Neuron (in vitro differentiated cells): ENCODE data around the gene GPR42.

Source experiments
- H2AFZ ChIP-seq: one replicate; pipeline ENCODE4 v1.6.1; 2013; ENCODE audit warnings: low read depth, mild to moderate bottlenecking, inconsistent platforms, low read length, moderate library complexity
- H3K27me3 ChIP-seq: one replicate; pipeline ENCODE4 v1.6.1; 2013; ENCODE audit warnings: low read length; ENCODE audit not compliant: insufficient read depth
- H3K36me3 ChIP-seq: one replicate; pipeline ENCODE4 v1.6.1; 2013; ENCODE audit warnings: low read length; ENCODE audit not compliant: insufficient read depth
- H3K4me1 ChIP-seq: one replicate; pipeline ENCODE4 v1.6.1; 2013; ENCODE audit warnings: low read length; ENCODE audit not compliant: insufficient read depth
- H3K4me3 ChIP-seq: 2 replicates; pipeline ENCODE4 v1.5.1; 2013; ENCODE audit warnings: mild to moderate bottlenecking, low read length, moderate library complexity
- H3K9me3 ChIP-seq: one replicate; pipeline ENCODE4 v1.6.1; 2013; ENCODE audit warnings: low read length

GPR42 gene, protein sequence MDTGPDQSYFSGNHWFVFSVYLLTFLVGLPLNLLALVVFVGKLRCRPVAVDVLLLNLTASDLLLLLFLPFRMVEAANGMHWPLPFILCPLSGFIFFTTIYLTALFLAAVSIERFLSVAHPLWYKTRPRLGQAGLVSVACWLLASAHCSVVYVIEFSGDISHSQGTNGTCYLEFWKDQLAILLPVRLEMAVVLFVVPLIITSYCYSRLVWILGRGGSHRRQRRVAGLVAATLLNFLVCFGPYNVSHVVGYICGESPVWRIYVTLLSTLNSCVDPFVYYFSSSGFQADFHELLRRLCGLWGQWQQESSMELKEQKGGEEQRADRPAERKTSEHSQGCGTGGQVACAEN

DNA sequence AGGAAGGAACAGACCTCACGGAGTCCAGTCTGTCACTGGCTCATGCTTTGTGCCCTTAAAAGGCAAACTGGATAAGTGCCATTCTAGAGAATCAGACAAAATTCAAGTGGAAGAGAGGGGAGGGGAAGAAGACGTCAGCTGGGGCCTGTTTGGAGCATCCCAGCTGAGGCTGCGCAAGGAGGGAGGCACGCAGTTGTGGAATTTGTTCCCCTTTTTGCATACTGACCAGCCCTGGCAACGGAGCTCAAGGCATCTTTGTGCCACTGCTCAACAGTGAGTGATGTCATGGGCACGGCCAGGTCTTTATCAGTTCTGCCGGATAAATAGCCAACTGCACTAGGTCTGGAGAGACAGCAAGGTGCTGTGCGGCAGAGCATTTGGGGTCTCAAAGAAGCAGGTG is at the start of gene GPR42:
TSS of gene GPR42 (plus strand) at position 347 of the 400 bp plus-strand sequence. CDS start 292 bp downstream, outside the sequence.
- Histone ChIP-seq H2AFZ (no peak within 1 kb of the TSS), H3K9me3 (no peaks in the 10 kb centered on the region), H3K36me3 (no peaks in the 10 kb centered on the region), H3K4me1 (no peaks in the 10 kb centered on the region), H3K27me3 (no peaks in the 10 kb centered on the region), H3K4me3 (no peak within 1 kb of the TSS)

DNA sequence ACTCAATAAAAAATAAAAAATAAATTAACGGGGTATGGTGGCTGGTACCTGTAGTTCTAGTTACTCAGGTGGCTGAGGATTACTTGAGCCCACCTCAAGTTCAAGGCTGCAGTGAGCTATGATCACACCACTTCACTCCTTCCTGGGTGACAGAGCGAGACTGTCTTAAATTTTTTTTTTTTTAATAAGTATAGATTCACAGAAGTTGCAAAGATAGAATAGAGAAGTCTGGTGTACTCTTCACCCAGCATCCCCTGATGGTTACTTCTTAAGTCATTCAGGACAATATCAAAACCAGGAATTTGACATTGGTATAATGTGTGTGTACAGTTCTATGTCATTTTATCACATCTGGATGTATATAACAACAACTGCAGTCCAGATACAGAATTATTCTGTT is 49.6 kb upstream of the GPR42 start:
- H3K27me3 ChIP-seq = no peaks in the 10 kb centered on the region
- no peak overlapping the region for H3K4me3 ChIP-seq
- no peak overlapping the region for H2AFZ ChIP-seq
- no peaks in the 10 kb centered on the region for H3K9me3 ChIP-seq
- H3K36me3 ChIP-seq = no peaks in the 10 kb centered on the region
- H3K4me1 ChIP-seq = peaks cover 5% of the 10 kb centered on the region

DNA sequence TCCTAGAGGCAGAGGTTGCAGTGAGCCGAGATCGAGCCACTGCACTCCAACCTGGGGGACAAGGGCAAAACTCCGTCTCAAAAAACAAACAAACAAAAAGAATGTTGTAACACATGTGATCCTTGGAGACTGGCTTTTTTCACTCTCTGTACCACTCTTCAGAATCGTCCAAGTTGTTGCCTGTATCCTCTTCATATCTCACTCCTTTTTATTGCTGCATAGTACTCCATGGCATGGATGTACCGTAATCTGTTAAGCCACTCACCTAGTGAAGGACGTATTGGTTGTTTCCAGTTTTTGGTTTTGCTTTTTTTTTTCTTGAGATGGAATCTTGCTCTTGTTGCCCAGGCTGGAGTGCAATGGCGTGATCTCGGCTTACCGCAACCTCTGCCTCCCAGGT is 48.9 kb upstream of the GPR42 start:
- no peak overlapping the region for H3K4me3 ChIP-seq

DNA sequence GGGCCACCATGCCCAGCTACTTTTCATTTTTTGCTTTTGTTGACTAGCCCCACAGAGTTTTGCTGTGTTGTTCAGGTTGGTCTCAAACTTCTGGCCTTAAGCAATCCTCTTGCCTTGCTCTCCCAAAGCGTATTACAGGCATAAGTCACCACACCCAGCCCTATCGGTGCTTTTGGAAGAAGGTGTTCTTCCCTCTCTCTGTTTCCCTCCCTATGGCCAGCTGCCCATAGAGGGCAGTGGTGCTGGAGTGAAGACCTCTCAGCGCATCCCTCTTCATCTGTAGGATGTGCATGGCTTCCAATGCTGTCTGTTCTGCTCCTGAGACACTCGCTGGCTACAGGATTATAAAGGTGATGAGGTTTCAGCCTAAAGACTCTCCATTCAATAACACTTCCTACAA is 43.2 kb upstream of the GPR42 start:
- Histone ChIP-seq H3K4me3 (no peak overlapping the region), H3K9me3 (no peaks in the 10 kb centered on the region), H3K4me1 (no peaks in the 10 kb centered on the region), H3K36me3 (no peaks in the 10 kb centered on the region), H2AFZ (no peak overlapping the region), H3K27me3 (peaks cover 3% of the 10 kb centered on the region)

More for the DNA sequence above, 48.9 kb upstream of the GPR42 start:
- no peaks in the 10 kb centered on the region for H3K9me3 ChIP-seq
- H2AFZ ChIP-seq = no peak overlapping the region
- peaks cover 5% of the 10 kb centered on the region for H3K4me1 ChIP-seq
- H3K36me3 ChIP-seq = no peaks in the 10 kb centered on the region
- no peaks in the 10 kb centered on the region for H3K27me3 ChIP-seq

DNA sequence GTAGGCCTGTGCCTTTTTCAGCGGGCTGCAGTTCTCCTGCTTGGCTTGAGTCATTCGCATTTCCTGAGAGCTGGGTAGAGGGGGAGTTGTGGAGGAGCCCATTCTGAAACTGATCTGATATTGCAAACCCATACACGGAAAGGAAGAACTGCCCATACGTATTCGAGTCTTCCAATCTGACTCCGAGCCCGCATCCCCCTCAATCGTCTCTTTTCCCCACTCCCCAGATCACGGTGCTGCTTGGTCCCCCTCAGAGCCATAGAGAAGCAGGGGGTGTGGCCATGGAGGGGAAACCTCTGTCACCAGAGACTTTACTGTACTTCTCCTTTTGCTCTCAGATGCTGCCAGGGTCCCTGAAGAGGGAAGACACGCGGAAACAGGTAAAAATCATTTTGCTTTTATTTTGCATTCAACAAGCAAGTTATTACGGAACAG is 42.0 kb upstream of the GPR42 start, which contains the start of gene CD22:
TSS of gene CD22 (plus strand) at position 337 of the 435 bp plus-strand sequence. CDS start 2,854 bp downstream, outside the sequence.
- Histone ChIP-seq H3K4me1 (no peaks in the 10 kb centered on the region), H2AFZ (no peak within 1 kb of the TSS), H3K9me3 (no peaks in the 10 kb centered on the region), H3K4me3 (no peak within 1 kb of the TSS), H3K27me3 (peaks cover 3% of the 10 kb centered on the region), H3K36me3 (no peaks in the 10 kb centered on the region)

DNA sequence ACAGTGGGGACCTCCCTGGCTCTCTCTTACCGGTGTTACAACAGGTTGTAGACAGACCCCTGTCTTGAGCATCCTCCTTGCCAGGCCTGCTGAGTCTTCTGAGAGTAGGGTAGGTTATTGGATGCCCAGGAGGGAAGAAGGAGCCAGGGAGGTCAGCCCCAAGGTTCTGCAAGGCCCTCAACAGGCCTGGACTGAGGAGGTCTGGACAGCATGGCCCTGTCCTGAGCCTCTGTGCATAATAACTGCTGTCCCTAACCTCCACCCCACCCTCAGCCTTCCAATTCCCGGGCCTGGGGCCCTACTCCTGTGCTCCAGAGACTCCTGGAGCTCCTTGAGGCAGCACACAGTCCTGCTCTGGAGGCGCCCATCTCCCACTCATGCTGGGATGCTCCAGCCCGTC is 41.5 kb upstream of the GPR42 start:
- H3K36me3 ChIP-seq = no peaks in the 10 kb centered on the region
- no peaks in the 10 kb centered on the region for H3K9me3 ChIP-seq
- H3K4me3 ChIP-seq = no peak overlapping the region
- H3K27me3 ChIP-seq = peaks cover 3% of the 10 kb centered on the region
- H2AFZ ChIP-seq = no peak overlapping the region
- no peaks in the 10 kb centered on the region for H3K4me1 ChIP-seq

DNA sequence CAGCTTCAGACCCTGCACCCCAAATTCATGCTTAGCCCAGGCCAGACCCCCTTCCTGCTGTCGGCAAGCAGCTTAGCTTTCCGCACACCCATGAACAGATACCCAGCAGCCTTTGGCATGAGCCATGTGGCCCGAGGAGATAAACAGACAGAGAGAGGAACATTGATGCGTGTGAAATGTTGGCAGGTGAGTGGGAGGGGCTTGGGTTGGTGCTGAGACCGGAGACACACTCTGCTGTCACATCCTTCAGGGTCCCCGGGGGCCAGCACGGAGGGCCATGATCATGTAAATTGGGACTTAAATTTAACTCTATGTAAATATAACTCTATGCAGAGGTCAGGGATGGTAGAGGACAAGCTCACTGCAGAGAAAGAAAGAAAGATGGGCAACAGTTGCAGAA is 40.4 kb upstream of the GPR42 start:
- peaks cover 3% of the 10 kb centered on the region for H3K27me3 ChIP-seq
- no peaks in the 10 kb centered on the region for H3K4me1 ChIP-seq
- no peak overlapping the region for H3K4me3 ChIP-seq
- no peaks in the 10 kb centered on the region for H3K36me3 ChIP-seq
- no peak overlapping the region for H2AFZ ChIP-seq
- no peaks in the 10 kb centered on the region for H3K9me3 ChIP-seq

DNA sequence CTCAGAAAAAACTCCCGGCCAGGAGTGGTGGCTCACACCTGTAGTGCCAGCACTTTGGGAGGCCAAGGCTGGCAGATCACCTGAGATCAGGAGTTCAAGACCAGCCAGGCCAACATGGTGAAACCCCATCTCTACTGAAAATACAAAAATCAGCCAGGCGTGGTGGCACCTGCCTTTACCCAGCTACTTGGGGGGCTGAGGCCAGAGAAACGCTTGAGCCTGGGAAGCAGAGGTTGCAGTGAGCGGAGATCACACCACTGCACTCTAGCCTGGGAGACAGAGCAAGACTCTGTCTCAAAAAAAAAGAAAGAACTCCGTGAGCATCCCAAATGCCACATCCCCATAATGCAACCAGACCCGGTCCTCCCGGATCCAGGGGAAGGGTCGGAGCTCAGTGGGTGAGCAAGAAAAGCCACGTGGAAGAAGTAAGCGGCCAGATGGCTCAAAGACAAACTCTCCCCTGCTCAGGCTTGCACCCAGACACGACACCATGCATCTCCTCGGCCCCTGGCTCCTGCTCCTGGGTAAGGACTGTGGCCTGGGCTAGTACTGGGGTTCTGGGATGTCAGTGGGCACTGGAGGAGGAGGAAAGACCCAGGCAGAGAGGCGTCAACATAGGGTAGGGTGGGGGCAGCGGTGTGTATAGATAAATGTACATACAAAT is 39.2 kb upstream of the GPR42 start:
- Histone ChIP-seq H3K27me3 (peaks cover 3% of the 10 kb centered on the region), H3K4me3 (no peak overlapping the region), H3K9me3 (no peaks in the 10 kb centered on the region)

DNA sequence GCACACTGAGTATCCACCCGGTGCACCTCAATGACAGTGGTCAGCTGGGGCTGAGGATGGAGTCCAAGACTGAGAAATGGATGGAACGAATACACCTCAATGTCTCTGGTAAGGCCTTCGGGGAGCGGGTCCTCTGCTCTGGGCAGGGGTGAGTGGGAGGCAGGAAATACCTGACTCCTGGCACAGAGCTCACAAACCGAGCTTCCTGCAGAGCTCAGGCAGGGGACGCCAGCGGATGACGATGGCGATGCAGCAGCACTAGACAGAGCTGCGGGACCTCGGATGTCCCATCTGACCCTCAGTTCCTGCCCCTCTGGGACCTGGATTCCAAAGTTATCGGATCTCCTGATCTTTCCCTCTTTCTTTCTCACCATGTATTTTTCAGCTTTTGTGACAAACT is 38.1 kb upstream of the GPR42 start:
- Histone ChIP-seq H3K4me3 (no peak overlapping the region), H3K4me1 (no peaks in the 10 kb centered on the region), H3K27me3 (peaks cover 3% of the 10 kb centered on the region), H3K9me3 (no peaks in the 10 kb centered on the region), H3K36me3 (no peaks in the 10 kb centered on the region), H2AFZ (no peak overlapping the region)

More for the DNA sequence above, 39.2 kb upstream of the GPR42 start:
- no peaks in the 10 kb centered on the region for H3K36me3 ChIP-seq
- no peak overlapping the region for H2AFZ ChIP-seq
- no peaks in the 10 kb centered on the region for H3K4me1 ChIP-seq

DNA sequence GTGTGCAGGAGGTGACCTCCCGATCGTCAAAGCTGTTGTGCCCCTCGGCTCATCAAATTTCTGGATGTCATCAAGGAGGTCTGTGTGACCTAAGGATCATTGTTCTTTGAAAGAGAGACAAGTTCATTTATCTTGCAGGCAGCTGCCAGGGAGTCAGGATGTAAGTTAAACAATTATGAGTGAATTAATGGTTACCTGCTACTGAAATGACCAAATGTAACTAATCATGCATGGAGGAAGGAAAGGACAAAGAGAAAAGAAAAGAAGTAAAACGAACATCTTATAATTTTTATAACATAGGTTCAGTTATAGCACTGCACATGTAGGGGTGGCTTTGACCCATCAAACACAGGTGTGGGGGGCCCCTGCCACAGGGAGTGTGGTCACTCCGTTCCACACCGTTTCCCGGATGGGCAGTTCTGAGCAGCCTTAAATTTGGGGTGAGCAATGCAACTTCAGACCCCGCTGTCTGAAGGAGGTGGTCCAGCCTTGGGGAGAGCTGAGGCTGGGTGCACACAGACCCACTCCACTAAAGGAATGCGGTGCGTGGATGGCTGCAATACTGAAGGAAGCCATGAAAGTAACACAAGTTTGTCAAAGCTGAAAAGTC is 36.6 kb upstream of the GPR42 start:
- H2AFZ ChIP-seq = no peak overlapping the region
- no peaks in the 10 kb centered on the region for H3K4me1 ChIP-seq
- no peaks in the 10 kb centered on the region for H3K36me3 ChIP-seq
- H3K9me3 ChIP-seq = no peaks in the 10 kb centered on the region
- no peak overlapping the region for H3K4me3 ChIP-seq
- H3K27me3 ChIP-seq = peaks cover 3% of the 10 kb centered on the region

DNA sequence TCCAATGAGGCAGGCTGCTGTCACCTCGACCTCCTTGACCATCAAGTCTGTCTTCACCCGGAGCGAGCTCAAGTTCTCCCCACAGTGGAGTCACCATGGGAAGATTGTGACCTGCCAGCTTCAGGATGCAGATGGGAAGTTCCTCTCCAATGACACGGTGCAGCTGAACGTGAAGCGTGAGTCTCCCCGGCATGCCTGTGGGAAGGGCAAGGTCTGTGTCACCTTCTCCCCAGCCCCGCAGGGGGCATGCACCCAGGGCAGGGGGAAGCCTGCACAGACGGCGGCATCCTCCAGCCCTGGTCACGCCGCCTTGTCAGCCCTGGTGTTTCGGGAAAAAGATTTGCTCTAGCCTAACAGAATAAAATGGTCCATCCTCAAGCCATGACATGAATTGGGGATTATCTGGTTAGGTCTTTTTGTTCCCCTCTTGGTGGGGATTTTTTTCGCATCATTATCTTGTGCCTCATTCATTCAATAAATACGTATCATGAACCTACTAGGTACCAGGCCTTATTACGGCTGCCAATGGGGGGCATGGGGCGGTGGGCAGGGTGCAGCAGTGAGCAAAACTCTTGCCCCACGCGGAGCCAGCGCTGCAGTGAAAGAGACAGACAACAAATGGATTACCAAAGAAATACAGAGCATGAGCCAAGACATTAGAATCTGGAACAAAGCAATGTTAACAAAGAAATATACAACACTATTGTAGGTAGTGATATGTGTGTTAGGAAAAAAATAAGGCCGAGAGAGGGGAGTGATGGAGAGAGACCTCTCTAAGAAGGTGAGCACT is 34.5 kb upstream of the GPR42 start:
- no peaks in the 10 kb centered on the region for H3K27me3 ChIP-seq
- no peaks in the 10 kb centered on the region for H3K9me3 ChIP-seq
- no peak overlapping the region for H2AFZ ChIP-seq
- H3K4me3 ChIP-seq = no peak overlapping the region
- H3K36me3 ChIP-seq = no peaks in the 10 kb centered on the region
- H3K4me1 ChIP-seq = no peaks in the 10 kb centered on the region

DNA sequence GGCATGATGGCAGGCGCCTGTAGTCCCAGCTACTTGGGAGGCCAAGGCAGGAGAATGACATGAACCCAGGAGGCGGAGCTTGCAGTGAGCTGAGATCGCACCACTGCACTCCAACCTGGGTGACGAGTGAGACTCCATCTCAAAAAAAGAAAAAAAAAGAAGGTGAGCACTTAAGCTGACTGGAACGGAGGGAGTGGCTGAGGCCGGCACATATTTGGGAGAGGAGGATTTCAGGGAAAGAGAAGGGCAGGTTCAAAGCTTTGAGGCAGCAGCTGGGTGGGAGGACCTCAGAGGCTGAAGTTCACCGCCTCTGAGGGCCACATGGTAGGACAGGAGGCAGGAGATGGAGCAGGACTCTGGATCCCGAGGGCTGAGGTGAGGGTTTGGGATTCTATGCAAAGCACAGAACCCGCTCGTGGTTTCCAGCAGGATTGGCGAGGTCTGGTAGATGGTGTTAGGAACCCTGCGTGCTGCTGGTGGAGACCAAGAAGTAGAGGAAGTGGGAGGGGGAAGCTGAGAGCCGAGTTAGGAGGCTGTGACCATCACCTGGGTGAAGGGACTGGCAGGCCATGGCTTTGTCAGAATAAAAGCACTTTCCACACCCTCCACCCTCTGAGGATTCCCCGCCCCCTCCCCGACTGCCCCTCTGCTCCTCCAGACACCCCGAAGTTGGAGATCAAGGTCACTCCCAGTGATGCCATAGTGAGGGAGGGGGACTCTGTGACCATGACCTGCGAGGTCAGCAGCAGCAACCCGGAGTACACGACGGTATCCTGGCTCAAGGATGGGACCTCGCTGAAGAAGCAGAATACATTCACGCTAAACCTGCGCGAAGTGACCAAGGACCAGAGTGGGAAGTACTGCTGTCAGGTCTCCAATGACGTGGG is 33.5 kb upstream of the GPR42 start:
- Histone ChIP-seq H3K36me3 (no peaks in the 10 kb centered on the region), H2AFZ (no peak overlapping the region), H3K27me3 (no peaks in the 10 kb centered on the region), H3K9me3 (no peaks in the 10 kb centered on the region), H3K4me3 (no peak overlapping the region), H3K4me1 (no peaks in the 10 kb centered on the region)
